HepG2 (cell line): ENCODE measurements around the gene SLC22A7. TPM values are rescaled to one million over a fixed set of nuclear protein-coding genes. Genes with fewer than 3 reads are reported as not detected.
A peak's percentile ranks its signal among the peaks of the same experiment; 100 is the strongest.

Experiments
- BCL3 ChIP-seq: sonication (generic); formaldehyde crosslinking; IDR thresholded peaks from 2 replicates; pipeline ENCODE4 v1.5.1; 2020; ENCODE audit warnings: mild to moderate bottlenecking, missing genetic modification reagents, moderate library complexity
- CREBL2 ChIP-seq: sonication (generic); formaldehyde crosslinking; IDR thresholded peaks from 2 replicates; pipeline ENCODE4 v1.8.1; 2023; ENCODE audit warnings: missing genetic modification reagents, mild to moderate bottlenecking, borderline replicate concordance
- IRF9 ChIP-seq: sonication (generic); formaldehyde crosslinking; IDR thresholded peaks from 2 replicates; pipeline ENCODE4 v1.8.0; 2022; ENCODE audit warnings: missing genetic modification reagents, mild to moderate bottlenecking, borderline replicate concordance
- KAT8 ChIP-seq: IDR thresholded peaks from 2 replicates; pipeline ENCODE4 v1.6.1; 2016; ENCODE audit warnings: missing genetic modification reagents, missing compliant biosample characterization
- KLF6 ChIP-seq: IDR thresholded peaks from 2 replicates; pipeline ENCODE4 v1.8.0; 2016; ENCODE audit warnings: missing biosample characterization, missing genetic modification reagents
- NCOA2 ChIP-seq: sonication (generic); formaldehyde crosslinking; IDR thresholded peaks from 2 replicates; pipeline ENCODE4 v1.8.0; 2022; ENCODE audit warnings: inconsistent platforms
- PHF8 ChIP-seq: sonication (generic); formaldehyde crosslinking; IDR thresholded peaks from 2 replicates; pipeline ENCODE4 v1.5.0; 2020; ENCODE audit warnings: missing genetic modification reagents
- RBFOX2 ChIP-seq: fragments of 200-400 bp; formaldehyde crosslinking; IDR thresholded peaks from 2 replicates; pipeline ENCODE4 v1.6.1; 2017; ENCODE audit warnings: low read depth, mild to moderate bottlenecking, low read length
- SAP130 ChIP-seq: IDR thresholded peaks from 2 replicates; pipeline ENCODE4 v1.6.1; 2016; ENCODE audit warnings: low read depth
- SMAD1 ChIP-seq: sonication (generic); formaldehyde crosslinking; IDR thresholded peaks from 2 replicates; pipeline ENCODE4 v1.4.0; 2020; ENCODE audit warnings: missing genetic modification reagents, low read depth, mild to moderate bottlenecking, borderline replicate concordance
- ZBTB33 ChIP-seq: sonication (generic); formaldehyde crosslinking; IDR thresholded peaks from 2 replicates; pipeline ENCODE4 v1.4.0; 2020; ENCODE audit warnings: missing genetic modification reagents
- ZNF687 ChIP-seq: sonication (generic); formaldehyde crosslinking; IDR thresholded peaks from 2 replicates; pipeline ENCODE4 v1.5.1; 2020; ENCODE audit warnings: mild to moderate bottlenecking, missing genetic modification reagents, moderate library complexity
- ZSCAN25 ChIP-seq: sonication (generic); formaldehyde crosslinking; IDR thresholded peaks from 2 replicates; pipeline ENCODE4 v1.8.0; 2022; ENCODE audit warnings: mild to moderate bottlenecking, missing genetic modification reagents
- polyA plus RNA-seq, 8 experiments: library from polyadenylated mRNA; depleted of rRNA in 3 of 8; stranded (reverse) in 7 of 8; unstranded in 1 of 8; fragments of >200 nt; fragmentation: Illumina TruSeq in 4 of 8; extraction: Trizol in 4 of 8; gene quantifications; 2 replicates each; pipeline versions ENCODE4 v1.2.1 to v1.2.3, GENCODE V29; 2011 to 2016; ENCODE audit warnings: low read depth in 4 of 8, missing spikeins in 1 of 8, mixed read lengths in 1 of 8; ENCODE audit not compliant: insufficient read depth in 1 of 8
- total RNA-seq, 5 experiments: library from RNA; depleted of rRNA; stranded (reverse); fragments of >200 nt; fragmentation: Illumina TruSeq; extraction: Trizol; gene quantifications; 2 replicates each; pipeline ENCODE4 v1.2.3, GENCODE V29; 2016; ENCODE audit warnings: low read depth in 1 of 5

Gene SLC22A7
- total and polyA plus RNA-seq, 2 of the 13 experiments (the other 11 are each of a cell fraction or from before 2014, with no cell fraction given): 5.3 to 22.6 TPM

GRCh38 chr6:43286980-43287716, 10.9 kb upstream of the SLC22A7 start (continued):
- TF ChIP-seq KLF6 (0 out of 2 replicates have a peak, but pooled peaks have one; percentile 35), CREBL2 (CRISPR knock-in tag) (peak; percentile 79; the same call in 1 of the 2 replicates), SMAD1 (CRISPR knock-in tag) (0 out of 2 replicates have a peak, but pooled peaks have one; percentile 8), NCOA2 (CRISPR knock-in tag) (peak; percentile 21; the same call in 1 of the 2 replicates), BCL3 (CRISPR knock-in tag) (peak; percentile 82; the same call in 1 of the 2 replicates), PHF8 (peak; percentile 4; the same call in 1 of the 2 replicates), ZNF687 (CRISPR knock-in tag) (peak; percentile 86), KAT8 (CRISPR knock-in tag) (0 out of 2 replicates have a peak, but pooled peaks have one; percentile 16), SAP130 (CRISPR knock-in tag) (peak; percentile 66), ZSCAN25 (peak; percentile 62; the same call in 1 of the 2 replicates), IRF9 (no peak), RBFOX2 (no peak), ZBTB33 (no peak)
